A549 (cell line): ENCODE measurements around the gene KCNJ10. TPM values are rescaled to one million over a fixed set of nuclear protein-coding genes. Genes with fewer than 3 reads are reported as not detected.

Experiments used
- ATAC-seq, 2 experiments: fragments of 200-7000 bp in 1 of 2; fragments of >200 bp in 1 of 2; cut with Nextera tagmentation in 1 of 2; cut with Tn5 transposase in 1 of 2; 3 replicates each; pipeline versions ENCODE4 v1.8.0 to v1.9.1; 2018 to 2020; ENCODE audit warnings: mild to moderate bottlenecking in 1 of 2, moderate library complexity in 1 of 2
- CTCF ChIA-PET: fragments of 300-600 bp; sonication (Branson Sonifier 250); formaldehyde crosslinking; extraction: SDS; loops from one replicate; lab custom pipeline; 2021; ENCODE audit warnings: antibody characterized with exemption, inconsistent platforms; lab: Yijun Ruan, JAX
- POLR2A ChIA-PET: fragments of 350-600 bp; formaldehyde crosslinking; extraction: SDS; loops from one replicate; lab custom pipeline; 2021; ENCODE audit warnings: antibody characterized with exemption, inconsistent platforms; lab: Yijun Ruan, JAX
- DNase-seq, 2 experiments: peaks; one replicate each; pipeline versions ENCODE4 v3.0.0 to v3.0.0-alpha.2; 2011 to 2016; ENCODE audit warnings: low read depth in 1 of 2, low spot score in 1 of 2
- FAIRE-seq: peaks from 2 replicates; lab custom pipeline; 2011; peaks lifted over from hg19 to GRCh38; lab: Jason Lieb, UNC
- H3K27ac ChIP-seq, 2 experiments: fragments of >200 bp; sonication (Bioruptor Twin); formaldehyde crosslinking; 3 replicates each; pipeline ENCODE4 v1.5.1; 2016 to 2017
- H3K4me1 ChIP-seq: fragments of >200 bp; sonication (Bioruptor Twin); formaldehyde crosslinking; 3 replicates; pipeline ENCODE4 v1.6.1; 2016
- H3K4me2 ChIP-seq: fragments of >200 bp; sonication (Bioruptor Twin); formaldehyde crosslinking; 3 replicates; pipeline ENCODE4 v1.6.1; 2016
- H3K4me3 ChIP-seq: fragments of >200 bp; sonication (Bioruptor Twin); formaldehyde crosslinking; 3 replicates; pipeline ENCODE4 v1.5.1; 2016
- H3K9me3 ChIP-seq: fragments of >200 bp; sonication (Bioruptor Twin); formaldehyde crosslinking; 3 replicates; pipeline ENCODE4 v1.6.1; 2016
- CHD2 ChIP-seq: fragments of 150-350 bp; IDR thresholded peaks from 2 replicates; pipeline ENCODE4 v1.6.1; 2014; ENCODE audit warnings: low read length; ENCODE audit not compliant: partially characterized antibody
- EHF ChIP-seq: fragments of 250-450 bp; sonication (Bioruptor Pico); IDR thresholded peaks from 2 replicates; pipeline ENCODE4 v1.5.0; 2020; ENCODE audit warnings: mild to moderate bottlenecking
- ESRRA ChIP-seq: fragments of 150-350 bp; IDR thresholded peaks from 2 replicates; pipeline ENCODE4 v1.6.1; 2014; ENCODE audit warnings: mild to moderate bottlenecking, low read length, borderline replicate concordance
- FOSL2 ChIP-seq, 2 experiments: fragments of 450-650 bp in 1 of 2; fragments of >200 bp in 1 of 2; sonication (Bioruptor Twin) in 1 of 2; formaldehyde crosslinking; IDR thresholded peaks; 2 replicates each; pipeline versions ENCODE4 v1.5.0 to v1.6.1; 2016 to 2020; ENCODE audit warnings: mild to moderate bottlenecking in 1 of 2, moderate library complexity in 1 of 2
- HOXA7 ChIP-seq: fragments of 250-450 bp; sonication (Bioruptor Pico); IDR thresholded peaks from 2 replicates; pipeline ENCODE4 v1.5.0; 2020; ENCODE audit warnings: mild to moderate bottlenecking, moderate library complexity
- HOXB5 ChIP-seq: fragments of 250-450 bp; sonication (Bioruptor Pico); IDR thresholded peaks from 2 replicates; pipeline ENCODE4 v1.5.0; 2020; ENCODE audit warnings: mild to moderate bottlenecking, moderate library complexity
- JUNB ChIP-seq: fragments of >200 bp; sonication (Bioruptor Twin); formaldehyde crosslinking; IDR thresholded peaks from 2 replicates; pipeline ENCODE4 v1.6.1; 2016
- KDM1A ChIP-seq: fragments of 200-600 bp; sonication (generic); IDR thresholded peaks from 2 replicates; pipeline ENCODE4 v1.6.1; 2016; ENCODE audit warnings: low read depth, mild to moderate bottlenecking
- MAFK ChIP-seq: fragments of 450-650 bp; IDR thresholded peaks from 2 replicates; pipeline ENCODE4 v1.6.1; 2014; ENCODE audit not compliant: partially characterized antibody
- MAZ ChIP-seq: fragments of 150-350 bp; IDR thresholded peaks from 2 replicates; pipeline ENCODE4 v1.6.1; 2014; ENCODE audit warnings: antibody characterized with exemption, low read depth, low read length, borderline replicate concordance
- NPAS2 ChIP-seq: fragments of 250-450 bp; sonication (Bioruptor Pico); IDR thresholded peaks from 2 replicates; pipeline ENCODE4 v1.8.0; 2022; ENCODE audit warnings: mild to moderate bottlenecking, moderate library complexity, borderline replicate concordance
- PHF8 ChIP-seq: fragments of 200-600 bp; sonication (generic); IDR thresholded peaks from 2 replicates; pipeline ENCODE4 v1.6.1; 2016; ENCODE audit warnings: low read depth, mild to moderate bottlenecking, antibody characterized with exemption, moderate library complexity, borderline replicate concordance
- RAD21 ChIP-seq, 2 experiments: fragments of >200 bp in 1 of 2; sonication (Bioruptor Twin) in 1 of 2; formaldehyde crosslinking in 1 of 2; IDR thresholded peaks in 1 of 2; conservative IDR thresholded peaks in 1 of 2; 2 replicates in 1 of 2; 3 replicates in 1 of 2; pipeline ENCODE4 v1.6.1; 2012 to 2018; ENCODE audit warnings: inconsistent platforms in 1 of 2
- RFX5 ChIP-seq: fragments of 450-650 bp; IDR thresholded peaks from 2 replicates; pipeline ENCODE4 v1.7.1; 2014; ENCODE audit warnings: antibody characterized with exemption, mild to moderate bottlenecking, moderate library complexity
- SREBF2 ChIP-seq: fragments of 450-650 bp; IDR thresholded peaks from 2 replicates; pipeline ENCODE4 v1.6.1; 2014; ENCODE audit warnings: mild to moderate bottlenecking, moderate library complexity
- TFCP2L1 ChIP-seq: fragments of 250-450 bp; sonication (Bioruptor Pico); IDR thresholded peaks from 2 replicates; pipeline ENCODE4 v1.5.0; 2021; ENCODE audit warnings: mild to moderate bottlenecking
- TP53 ChIP-seq: fragments of 250-450 bp; sonication (Bioruptor Pico); IDR thresholded peaks from 2 replicates; pipeline ENCODE4 v1.5.0; 2021; ENCODE audit warnings: mild to moderate bottlenecking, moderate library complexity
- ZC3H11A ChIP-seq: fragments of 450-650 bp; IDR thresholded peaks from 2 replicates; pipeline ENCODE4 v1.6.1; 2014; ENCODE audit warnings: antibody characterized with exemption, mild to moderate bottlenecking
- ZSCAN20 ChIP-seq: fragments of 250-450 bp; sonication (Bioruptor Pico); IDR thresholded peaks from 2 replicates; pipeline ENCODE4 v1.8.0; 2022; ENCODE audit warnings: mild to moderate bottlenecking, moderate library complexity
- WGBS: methylation state at CpG from one replicate; pipeline ENCODE4 v1.1.6; 2017; ENCODE audit errors: missing lambda C conversion rate; 5-methylcytosine and 5-hydroxymethylcytosine counted together
- polyA plus RNA-seq, 4 experiments: library from polyadenylated mRNA; depleted of rRNA in 3 of 4; stranded (reverse); fragments of >200 nt; fragmentation: RNase III in 1 of 4; extraction: RNeasy Plus Mini Kit Qiagen cat#74134 plus additional on column Dnase treatment in 1 of 4; gene quantifications; 2 replicates in 3 of 4; 3 replicates in 1 of 4; pipeline ENCODE4 v1.2.3, GENCODE V29; 2011 to 2017
- TF ChIP-seq, protein P1 (sequence below): fragments of >200 bp; sonication (Bioruptor Twin); formaldehyde crosslinking; IDR thresholded peaks from 3 replicates; pipeline ENCODE4 v1.5.1; 2016
- TF ChIP-seq, protein P2 (sequence below): fragments of 450-650 bp; IDR thresholded peaks from 2 replicates; pipeline ENCODE4 v1.6.1; 2014; ENCODE audit warnings: antibody characterized with exemption
- TF ChIP-seq, protein P3 (sequence below): fragments of 250-450 bp; sonication (Bioruptor Pico); IDR thresholded peaks from 2 replicates; pipeline ENCODE4 v1.5.0; 2021; ENCODE audit warnings: mild to moderate bottlenecking, moderate library complexity, borderline replicate concordance
- TF ChIP-seq, protein P4 (sequence below): fragments of 250-450 bp; sonication (Bioruptor Pico); IDR thresholded peaks from 2 replicates; pipeline ENCODE4 v1.5.0; 2020; ENCODE audit warnings: low read depth, mild to moderate bottlenecking, moderate library complexity
- TF ChIP-seq, protein P5 (sequence below): fragments of >200 bp; sonication (Bioruptor Twin); formaldehyde crosslinking; IDR thresholded peaks from 2 replicates; pipeline ENCODE4 v1.6.1; 2016

The KCNJ10 gene
- polyA plus RNA-seq, 2 of the 4 experiments (the other 2 are of a cell fraction): 0.05 TPM; not detected in 1

DNA sequence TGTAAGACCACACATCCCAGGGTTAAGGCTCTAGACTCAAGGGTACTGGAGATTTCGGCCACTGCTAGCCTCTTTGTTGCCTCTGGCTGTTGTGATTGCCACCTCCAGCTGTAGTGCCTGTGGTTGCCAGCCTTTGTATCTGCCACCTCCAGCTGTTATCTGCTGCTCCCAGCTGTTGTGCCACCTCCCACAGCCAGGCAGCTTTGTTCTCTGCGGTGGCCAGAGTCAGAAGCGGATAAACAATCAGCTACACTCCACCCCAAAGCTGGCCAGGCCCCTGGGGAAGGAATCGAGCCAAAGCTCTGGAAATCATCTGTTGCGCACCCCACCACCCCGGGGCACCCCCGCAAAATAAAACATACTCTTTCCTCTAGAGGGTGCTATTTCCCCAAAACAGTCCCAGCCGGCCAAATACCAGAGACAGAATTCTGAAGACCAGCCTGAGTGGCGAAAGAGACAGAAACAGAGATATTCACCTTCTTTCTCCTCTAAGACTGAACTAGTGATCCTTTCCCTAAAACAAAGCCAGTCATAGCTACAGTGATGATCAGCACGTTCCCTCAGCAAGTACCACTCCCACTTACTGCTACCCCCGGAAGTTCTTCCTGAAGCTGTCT, 23.4 kb downstream of the KCNJ10 start (continued):
- TF ChIP-seq, protein P1, sequence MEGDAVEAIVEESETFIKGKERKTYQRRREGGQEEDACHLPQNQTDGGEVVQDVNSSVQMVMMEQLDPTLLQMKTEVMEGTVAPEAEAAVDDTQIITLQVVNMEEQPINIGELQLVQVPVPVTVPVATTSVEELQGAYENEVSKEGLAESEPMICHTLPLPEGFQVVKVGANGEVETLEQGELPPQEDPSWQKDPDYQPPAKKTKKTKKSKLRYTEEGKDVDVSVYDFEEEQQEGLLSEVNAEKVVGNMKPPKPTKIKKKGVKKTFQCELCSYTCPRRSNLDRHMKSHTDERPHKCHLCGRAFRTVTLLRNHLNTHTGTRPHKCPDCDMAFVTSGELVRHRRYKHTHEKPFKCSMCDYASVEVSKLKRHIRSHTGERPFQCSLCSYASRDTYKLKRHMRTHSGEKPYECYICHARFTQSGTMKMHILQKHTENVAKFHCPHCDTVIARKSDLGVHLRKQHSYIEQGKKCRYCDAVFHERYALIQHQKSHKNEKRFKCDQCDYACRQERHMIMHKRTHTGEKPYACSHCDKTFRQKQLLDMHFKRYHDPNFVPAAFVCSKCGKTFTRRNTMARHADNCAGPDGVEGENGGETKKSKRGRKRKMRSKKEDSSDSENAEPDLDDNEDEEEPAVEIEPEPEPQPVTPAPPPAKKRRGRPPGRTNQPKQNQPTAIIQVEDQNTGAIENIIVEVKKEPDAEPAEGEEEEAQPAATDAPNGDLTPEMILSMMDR: peak; percentile 72
- TF ChIP-seq PHF8: no peak

DNA sequence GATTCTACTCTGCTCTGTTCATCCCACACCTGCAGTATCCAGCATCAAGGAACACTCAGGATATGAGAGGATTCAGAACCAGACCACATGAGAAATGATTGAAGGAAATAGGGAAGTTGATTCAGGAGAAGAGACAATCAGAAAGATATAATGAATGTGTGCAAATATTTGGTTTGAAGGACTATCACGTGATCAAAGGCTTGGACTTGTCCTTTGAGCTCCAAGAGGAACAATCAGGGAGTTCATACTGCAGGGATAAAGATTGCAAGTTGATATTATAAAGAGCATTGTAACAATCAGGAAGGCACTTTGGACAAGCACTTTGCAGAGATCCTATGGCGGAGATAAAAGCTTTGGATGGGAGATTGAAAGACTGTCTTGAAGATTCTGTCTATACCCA, 24.3 kb downstream of the KCNJ10 start:
- DNase-seq (no peak), FAIRE-seq (no peak), ATAC-seq (no peak)
- ChIA-PET CTCF (interaction anchor here (0.6 to 15.0 kb wide), 23 partner anchors 9 to 332 kb away, joined by 3 to 258 read pairs (median 8); partner anchors contain the start of genes KCNJ10, KCNJ9 and PIGM), POLR2A (no interaction called here)
- H3K27ac ChIP-seq: no peak overlapping the region
- no peak overlapping the region for H3K4me3 ChIP-seq
- H3K9me3 ChIP-seq: no peaks in the 10 kb centered on the region
- no peak overlapping the region for H3K4me2 ChIP-seq
- WGBS: 38% methylated on average over 2 of the region's 2 CpGs
- H3K4me1 ChIP-seq: peaks cover 8% of the 10 kb centered on the region; the same call in 2 of the 3 replicates
- TF ChIP-seq RFX5 (no peak), TP53 (CRISPR knock-in tag) (no peak), NPAS2 (CRISPR knock-in tag) (no peak), ZSCAN20 (CRISPR knock-in tag) (no peak), MAFK (no peak)
- TF ChIP-seq, protein P2, sequence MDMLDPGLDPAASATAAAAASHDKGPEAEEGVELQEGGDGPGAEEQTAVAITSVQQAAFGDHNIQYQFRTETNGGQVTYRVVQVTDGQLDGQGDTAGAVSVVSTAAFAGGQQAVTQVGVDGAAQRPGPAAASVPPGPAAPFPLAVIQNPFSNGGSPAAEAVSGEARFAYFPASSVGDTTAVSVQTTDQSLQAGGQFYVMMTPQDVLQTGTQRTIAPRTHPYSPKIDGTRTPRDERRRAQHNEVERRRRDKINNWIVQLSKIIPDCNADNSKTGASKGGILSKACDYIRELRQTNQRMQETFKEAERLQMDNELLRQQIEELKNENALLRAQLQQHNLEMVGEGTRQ: peak; percentile 58
- TF ChIP-seq, protein P3, sequence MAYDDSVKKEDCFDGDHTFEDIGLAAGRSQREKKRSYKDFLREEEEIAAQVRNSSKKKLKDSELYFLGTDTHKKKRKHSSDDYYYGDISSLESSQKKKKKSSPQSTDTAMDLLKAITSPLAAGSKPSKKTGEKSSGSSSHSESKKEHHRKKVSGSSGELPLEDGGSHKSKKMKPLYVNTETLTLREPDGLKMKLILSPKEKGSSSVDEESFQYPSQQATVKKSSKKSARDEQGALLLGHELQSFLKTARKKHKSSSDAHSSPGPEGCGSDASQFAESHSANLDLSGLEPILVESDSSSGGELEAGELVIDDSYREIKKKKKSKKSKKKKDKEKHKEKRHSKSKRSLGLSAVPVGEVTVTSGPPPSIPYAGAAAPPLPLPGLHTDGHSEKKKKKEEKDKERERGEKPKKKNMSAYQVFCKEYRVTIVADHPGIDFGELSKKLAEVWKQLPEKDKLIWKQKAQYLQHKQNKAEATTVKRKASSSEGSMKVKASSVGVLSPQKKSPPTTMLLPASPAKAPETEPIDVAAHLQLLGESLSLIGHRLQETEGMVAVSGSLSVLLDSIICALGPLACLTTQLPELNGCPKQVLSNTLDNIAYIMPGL: no peak
- TF ChIP-seq, all 56 proteins: peak for 1

DNA sequence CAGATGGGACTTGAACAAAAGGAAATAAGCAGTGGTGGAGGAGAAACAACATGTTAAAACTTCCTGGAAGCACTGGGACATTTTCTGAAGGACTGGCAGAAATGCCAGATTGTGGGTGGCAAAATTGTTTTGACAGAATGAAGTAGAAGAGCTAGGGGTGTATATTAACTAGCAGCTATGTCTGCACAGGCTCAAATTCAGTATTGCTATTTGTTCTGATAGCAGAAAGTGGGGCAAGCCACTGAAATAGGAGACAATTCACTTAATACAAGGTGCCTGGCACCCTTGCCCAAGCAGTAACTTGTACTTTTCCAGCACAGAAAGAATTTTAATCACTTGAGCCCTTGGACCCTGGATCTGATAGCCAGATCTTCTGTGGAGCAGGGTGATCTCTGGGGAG, 26.4 kb downstream of the KCNJ10 start:
- DNase-seq: no peak
- TF ChIP-seq KDM1A (no peak), JUNB (no peak), FOSL2 (IDR thresholded peaks at IDR 0.05) (no peak), FOSL2 (CRISPR knock-in tag; IDR thresholded peaks at IDR 0.05) (no peak), CHD2 (no peak), ESRRA (no peak), TFCP2L1 (CRISPR knock-in tag) (no peak), SREBF2 (no peak), ZC3H11A (no peak), RAD21 (conservative IDR thresholded peaks at IDR 0.05 in 1 of 2, IDR thresholded peaks at IDR 0.05 in 1 of 2) (no peak), RFX5 (no peak), EHF (CRISPR knock-in tag) (no peak), HOXA7 (CRISPR knock-in tag) (no peak), HOXB5 (CRISPR knock-in tag) (no peak), MAZ (no peak), TP53 (CRISPR knock-in tag) (no peak)
- TF ChIP-seq, protein P4, sequence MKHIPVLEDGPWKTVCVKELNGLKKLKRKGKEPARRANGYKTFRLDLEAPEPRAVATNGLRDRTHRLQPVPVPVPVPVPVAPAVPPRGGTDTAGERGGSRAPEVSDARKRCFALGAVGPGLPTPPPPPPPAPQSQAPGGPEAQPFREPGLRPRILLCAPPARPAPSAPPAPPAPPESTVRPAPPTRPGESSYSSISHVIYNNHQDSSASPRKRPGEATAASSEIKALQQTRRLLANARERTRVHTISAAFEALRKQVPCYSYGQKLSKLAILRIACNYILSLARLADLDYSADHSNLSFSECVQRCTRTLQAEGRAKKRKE (CRISPR knock-in tag): no peak
- TF ChIP-seq, protein P1: no peak
- TF ChIP-seq, protein P5, sequence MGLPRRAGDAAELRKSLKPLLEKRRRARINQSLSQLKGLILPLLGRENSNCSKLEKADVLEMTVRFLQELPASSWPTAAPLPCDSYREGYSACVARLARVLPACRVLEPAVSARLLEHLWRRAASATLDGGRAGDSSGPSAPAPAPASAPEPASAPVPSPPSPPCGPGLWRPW: no peak

More for the DNA sequence above, 26.4 kb downstream of the KCNJ10 start:
- Histone ChIP-seq H3K27ac (no peak overlapping the region), H3K9me3 (no peaks in the 10 kb centered on the region), H3K4me1 (peaks cover 8% of the 10 kb centered on the region; the same call in 2 of the 3 replicates), H3K4me2 (no peak overlapping the region), H3K4me3 (no peak overlapping the region)
- no peak for FAIRE-seq
- ChIA-PET CTCF (interaction anchor here (0.9 to 15.0 kb wide), 5 partner anchors 11 to 883 kb away, joined by 3 to 258 read pairs (median 4); partner anchors contain the start of gene KCNJ9), POLR2A (interaction anchor here (0.7 kb wide), 1 partner anchor 11 kb away, joined by 3 read pairs; no protein-coding TSS in a partner anchor)
- ATAC-seq: no peak
